Prostate gland (tissue), 2 donors: ENCODE data around the gene HSPBP1. TPM values are rescaled to one million over a fixed set of nuclear protein-coding genes. Genes with fewer than 3 reads are reported as not detected.

ENCODE experiments used
- DNase-seq: peaks from one replicate; pipeline ENCODE4 v3.0.0-alpha.2; 2019; ENCODE audit warnings: low spot score
- H3K27ac ChIP-seq, 2 donors: fragments of 200-600 bp; sonication (generic); 2 replicates each; pipeline ENCODE4 v1.5.1; 2017 to 2019
- H3K27me3 ChIP-seq: fragments of 200-600 bp; sonication (generic); replicated peaks from 2 replicates; pipeline ENCODE4 v1.5.1; 2019; ENCODE audit not compliant: insufficient read depth
- H3K36me3 ChIP-seq, 2 donors: fragments of 200-600 bp; sonication (generic); 1 replicate in 1 of 2; 2 replicates in 1 of 2; pipeline versions ENCODE4 v1.5.1 to v1.8.1; 2017 to 2019
- H3K4me1 ChIP-seq: fragments of 200-600 bp; sonication (generic); replicated peaks from 2 replicates; pipeline ENCODE4 v1.5.1; 2019
- H3K4me3 ChIP-seq, 2 donors: fragments of 200-600 bp; sonication (generic); 2 replicates each; pipeline ENCODE4 v1.5.1; 2017 to 2019
- H3K9me3 ChIP-seq: fragments of 200-600 bp; sonication (generic); 2 replicates; pipeline ENCODE4 v1.5.1; 2017
- POLR2A ChIP-seq: fragments of 450-650 bp; IDR thresholded peaks from one replicate; pipeline ENCODE4 v1.6.1; 2016; ENCODE audit warnings: antibody characterized with exemption, mild to moderate bottlenecking
- POLR2AphosphoS5 ChIP-seq: sonication (generic); formaldehyde crosslinking; IDR thresholded peaks from one replicate; pipeline ENCODE4 v1.6.1; 2017; ENCODE audit warnings: antibody characterized with exemption
- WGBS: methylation state at CpG from one replicate; pipeline ENCODE4 v1.1.5; 2018; 5-methylcytosine and 5-hydroxymethylcytosine counted together
- intact Hi-C: fragments of 100-400 bp; cut with DNase I; formaldehyde crosslinking; loops from one replicate; pipeline ENCODE4 v1.14.2; 2022
- microRNA-seq: library from miRNA; unstranded; fragments of <30 nt; microRNA quantifications from one replicate; pipeline ENCODE4, GENCODE V29; 2016
- small RNA-seq, 2 donors: library from RNA; depleted of rRNA; stranded (forward); fragments of <200 nt; gene quantifications; one replicate each; pipeline ENCODE3, GENCODE V24; 2016
- total RNA-seq, 2 donors: library from RNA; depleted of rRNA; stranded (reverse); fragments of >200 nt; gene quantifications; one replicate each; pipeline ENCODE4 v1.1.0, GENCODE V29; 2016
- TF ChIP-seq, protein P1 (sequence below), 4 experiments: fragments of 200-600 bp in 2 of 4; fragments of 450-650 bp in 2 of 4; sonication (generic) in 2 of 4; IDR thresholded peaks; 1 replicate in 3 of 4; 2 replicates in 1 of 4; pipeline ENCODE4 v1.5.1; 2016 to 2019; ENCODE audit warnings: antibody characterized with exemption in 4 of 4, mild to moderate bottlenecking in 2 of 4, moderate library complexity in 2 of 4

The HSPBP1 gene
- total RNA-seq, 2 donors from 2014 or later, result 33.6 to 36.0 TPM

DNA sequence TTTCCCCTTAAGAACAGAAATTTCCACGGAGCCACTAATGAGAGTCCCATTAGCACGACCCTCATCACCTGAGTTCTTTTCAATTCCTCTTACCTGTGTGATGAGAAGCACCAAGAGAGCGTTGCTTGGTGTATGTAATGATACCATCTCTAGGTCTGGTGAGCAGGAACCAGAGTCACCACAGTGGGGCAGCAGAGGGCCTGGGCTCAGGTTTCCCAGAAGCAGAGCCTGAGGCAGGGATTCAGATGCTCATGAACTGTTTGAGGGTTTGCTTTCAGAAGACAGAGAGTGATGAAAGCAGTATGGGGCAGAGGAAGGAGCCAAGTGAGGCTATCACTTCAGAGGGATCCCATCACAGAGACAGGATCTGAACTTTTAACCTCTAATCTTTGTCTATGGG, 67.5 kb downstream of the HSPBP1 start:
- Histone ChIP-seq H3K36me3 (no peaks in the 10 kb centered on the region), H3K27ac (no peak overlapping the region), H3K4me1 (no peaks in the 10 kb centered on the region), H3K9me3 (no peaks in the 10 kb centered on the region), H3K4me3 (no peak overlapping the region), H3K27me3 (peaks cover 5% of the 10 kb centered on the region)
- WGBS, result 79% methylated on average over 3 of the region's 3 CpGs
- DNase-seq, result no peak
- no peak for TF ChIP-seq POLR2A
- no peak for TF ChIP-seq POLR2AphosphoS5
- TF ChIP-seq, protein P1, sequence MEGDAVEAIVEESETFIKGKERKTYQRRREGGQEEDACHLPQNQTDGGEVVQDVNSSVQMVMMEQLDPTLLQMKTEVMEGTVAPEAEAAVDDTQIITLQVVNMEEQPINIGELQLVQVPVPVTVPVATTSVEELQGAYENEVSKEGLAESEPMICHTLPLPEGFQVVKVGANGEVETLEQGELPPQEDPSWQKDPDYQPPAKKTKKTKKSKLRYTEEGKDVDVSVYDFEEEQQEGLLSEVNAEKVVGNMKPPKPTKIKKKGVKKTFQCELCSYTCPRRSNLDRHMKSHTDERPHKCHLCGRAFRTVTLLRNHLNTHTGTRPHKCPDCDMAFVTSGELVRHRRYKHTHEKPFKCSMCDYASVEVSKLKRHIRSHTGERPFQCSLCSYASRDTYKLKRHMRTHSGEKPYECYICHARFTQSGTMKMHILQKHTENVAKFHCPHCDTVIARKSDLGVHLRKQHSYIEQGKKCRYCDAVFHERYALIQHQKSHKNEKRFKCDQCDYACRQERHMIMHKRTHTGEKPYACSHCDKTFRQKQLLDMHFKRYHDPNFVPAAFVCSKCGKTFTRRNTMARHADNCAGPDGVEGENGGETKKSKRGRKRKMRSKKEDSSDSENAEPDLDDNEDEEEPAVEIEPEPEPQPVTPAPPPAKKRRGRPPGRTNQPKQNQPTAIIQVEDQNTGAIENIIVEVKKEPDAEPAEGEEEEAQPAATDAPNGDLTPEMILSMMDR (IDR thresholded peaks at IDR 0.05), result no peak
- intact Hi-C loops, result no loop called here

Small RNA genes within 50 kb of the gene (microRNA-seq; reads per million reads assigned to microRNA genes)
- gene MIR6802 (1.6 reads per million, percentile 21 among the genes with 10 or more reads in this experiment), gene MIR6803 (10.6 reads per million, percentile 52 among the genes with 10 or more reads in this experiment), gene MIR6804 (1.0 reads per million, percentile 9 among the genes with 10 or more reads in this experiment)

Small RNA genes within 50 kb of the gene (small RNA-seq; reads per million reads assigned to genes)
- gene MIR6802 (0 to 0.28 reads per million in 2 donors), gene MIR6803 (0.20 to 0.28 reads per million in 2 donors), gene MIR6804 (0 reads per million in 2 donors)

Other genes starting within 250 kb of the HSPBP1 start
- under 1 TPM; 0.23 to 0.27 TPM for gene GP6, start 241.8 kb downstream of the HSPBP1 start, total RNA-seq
- 10 to 100 TPM; 29.8 to 32.8 TPM for gene RDH13, start 217.0 kb downstream of the HSPBP1 start, total RNA-seq
- 10 to 100 TPM; 36.8 to 62.8 TPM for gene EPS8L1, start 204.2 kb downstream of the HSPBP1 start, total RNA-seq
- gene PPP1R12C, start 162.5 kb downstream of the HSPBP1 start, total RNA-seq, result 100 to 1,000 TPM in 1 of 2 donors, 10 to 100 TPM in 1; 67.8 to 164 TPM
- 10 to 100 TPM in 1 of 2 donors, 1 to 10 TPM in 1; 8.5 to 87.9 TPM for gene TNNT1, start 130.9 kb downstream of the HSPBP1 start, total RNA-seq
- 10 to 100 TPM in 1 of 2 donors, not detected in 1; 12.4 TPM for gene TNNI3, start 122.4 kb downstream of the HSPBP1 start, total RNA-seq
- 10 to 100 TPM in 1 of 2 donors, under 1 TPM in 1; 0.55 to 16.1 TPM for gene DNAAF3, start 113.5 kb downstream of the HSPBP1 start, total RNA-seq
- gene SYT5, start 99.8 kb downstream of the HSPBP1 start, total RNA-seq, result 1 to 10 TPM in 1 of 2 donors, not detected in 1; 4.3 TPM
- gene PTPRH, start 70.6 kb downstream of the HSPBP1 start, total RNA-seq, result 1 to 10 TPM in 1 of 2 donors, not detected in 1; 4.0 TPM
- gene TMEM86B, start 51.3 kb downstream of the HSPBP1 start, total RNA-seq, result 10 to 100 TPM in 1 of 2 donors, 1 to 10 TPM in 1; 1.5 to 10.8 TPM
- gene PPP6R1, start 21.1 kb downstream of the HSPBP1 start, total RNA-seq, result 100 to 1,000 TPM in 1 of 2 donors, 10 to 100 TPM in 1; 49.5 to 112 TPM
- 10 to 100 TPM in 1 of 2 donors, 1 to 10 TPM in 1; 1.4 to 10.9 TPM for gene BRSK1, start 3.9 kb upstream of the HSPBP1 start, total RNA-seq
- not detected for gene TMEM150B, start 45.2 kb upstream of the HSPBP1 start, total RNA-seq
- gene KMT5C, start 59.8 kb upstream of the HSPBP1 start, total RNA-seq, result 10 to 100 TPM; 17.8 to 32.3 TPM
- 10 to 100 TPM in 1 of 2 donors, not detected in 1; 10.2 TPM for gene COX6B2, start 74.6 kb upstream of the HSPBP1 start, total RNA-seq
- gene GARIN5B, start 83.2 kb upstream of the HSPBP1 start, total RNA-seq, result 1 to 10 TPM in 1 of 2 donors, not detected in 1; 1.5 TPM
- gene IL11, start 90.4 kb upstream of the HSPBP1 start, total RNA-seq, result 1 to 10 TPM in 1 of 2 donors, not detected in 1; 2.0 TPM
- gene TMEM190, start 96.7 kb upstream of the HSPBP1 start, total RNA-seq, result not detected
- gene TMEM238, start 104.2 kb upstream of the HSPBP1 start, total RNA-seq, result 100 to 1,000 TPM in 1 of 2 donors, 10 to 100 TPM in 1; 19.6 to 116 TPM
- 100 to 1,000 TPM; 439 to 554 TPM for gene RPL28, start 105.8 kb upstream of the HSPBP1 start, total RNA-seq
- gene UBE2S, start 127.7 kb upstream of the HSPBP1 start, total RNA-seq, result 10 to 100 TPM; 10.3 to 49.9 TPM
- gene SHISA7, start 163.2 kb upstream of the HSPBP1 start, total RNA-seq, result not detected
- gene ISOC2, start 181.5 kb upstream of the HSPBP1 start, total RNA-seq, result 100 to 1,000 TPM in 1 of 2 donors, 10 to 100 TPM in 1; 85.1 to 117 TPM
- not detected for gene C19orf85, start 184.6 kb upstream of the HSPBP1 start, total RNA-seq
- gene ZNF628, start 196.5 kb upstream of the HSPBP1 start, total RNA-seq, result 10 to 100 TPM; 10.9 to 66.4 TPM
- gene NAT14, start 205.1 kb upstream of the HSPBP1 start, total RNA-seq, result 10 to 100 TPM; 10.8 to 19.8 TPM
- 1 to 10 TPM; 5.6 to 8.6 TPM for gene SSC5D, start 208.3 kb upstream of the HSPBP1 start, total RNA-seq